PFSK-1 (cell line): ENCODE results near the gene IL17F.

Experiments used
- FOXP2 ChIP-seq: optimal IDR thresholded peaks from 2 replicates; pipeline ENCODE3; 2011; ENCODE audit warnings: borderline replicate concordance, control low read depth, inconsistent platforms; ENCODE audit not compliant: insufficient read depth; ENCODE audit errors: extremely low read length, extremely low read depth
- POLR2AphosphoS5 ChIP-seq: IDR thresholded peaks from 2 replicates; pipeline ENCODE4 v1.6.1; 2012; ENCODE audit warnings: low read depth, mild to moderate bottlenecking, control low read depth, low read length, moderate library complexity
- SIN3A ChIP-seq: IDR thresholded peaks from 2 replicates; pipeline ENCODE4 v1.6.1; 2012; ENCODE audit warnings: mild to moderate bottlenecking, low read length, moderate library complexity, borderline replicate concordance; ENCODE audit not compliant: insufficient read depth
- TAF1 ChIP-seq: IDR thresholded peaks from 2 replicates; pipeline ENCODE4 v1.6.1; 2012; ENCODE audit warnings: low read length, control low read depth, borderline replicate concordance; ENCODE audit not compliant: insufficient read depth
- TF ChIP-seq, protein P1 (sequence below), 2 experiments: IDR thresholded peaks; 2 replicates each; pipeline versions ENCODE4 v1.6.1 to v1.8.0; 2011 to 2012; ENCODE audit warnings: low read depth in 2 of 2, low read length in 2 of 2, control low read depth in 1 of 2, inconsistent platforms in 1 of 2, mild to moderate bottlenecking in 1 of 2, moderate library complexity in 1 of 2; ENCODE audit not compliant: insufficient read depth in 1 of 2

DNA sequence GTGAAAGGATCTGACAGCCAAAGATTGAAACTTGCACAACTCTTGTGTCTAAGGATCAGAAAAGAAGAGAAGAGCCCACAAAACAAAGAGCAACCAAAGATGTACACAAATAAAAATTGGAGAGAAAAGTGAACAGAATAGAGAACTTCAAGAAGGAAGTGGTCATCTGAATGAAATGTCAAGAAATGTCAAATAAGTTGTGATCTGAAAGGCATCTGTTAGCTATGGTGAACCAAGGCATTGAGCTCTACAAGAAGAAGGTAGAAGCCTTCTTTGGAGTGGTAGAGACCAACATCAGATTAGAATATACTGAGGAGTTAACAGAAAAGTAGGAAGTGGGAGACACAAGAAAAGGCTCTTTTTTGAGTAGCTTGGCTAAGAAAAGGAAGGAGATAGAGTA lies 28.5 kb downstream of the IL17F start:
- TF ChIP-seq TAF1: no peak
- no peak for TF ChIP-seq POLR2AphosphoS5
- TF ChIP-seq, protein P1, sequence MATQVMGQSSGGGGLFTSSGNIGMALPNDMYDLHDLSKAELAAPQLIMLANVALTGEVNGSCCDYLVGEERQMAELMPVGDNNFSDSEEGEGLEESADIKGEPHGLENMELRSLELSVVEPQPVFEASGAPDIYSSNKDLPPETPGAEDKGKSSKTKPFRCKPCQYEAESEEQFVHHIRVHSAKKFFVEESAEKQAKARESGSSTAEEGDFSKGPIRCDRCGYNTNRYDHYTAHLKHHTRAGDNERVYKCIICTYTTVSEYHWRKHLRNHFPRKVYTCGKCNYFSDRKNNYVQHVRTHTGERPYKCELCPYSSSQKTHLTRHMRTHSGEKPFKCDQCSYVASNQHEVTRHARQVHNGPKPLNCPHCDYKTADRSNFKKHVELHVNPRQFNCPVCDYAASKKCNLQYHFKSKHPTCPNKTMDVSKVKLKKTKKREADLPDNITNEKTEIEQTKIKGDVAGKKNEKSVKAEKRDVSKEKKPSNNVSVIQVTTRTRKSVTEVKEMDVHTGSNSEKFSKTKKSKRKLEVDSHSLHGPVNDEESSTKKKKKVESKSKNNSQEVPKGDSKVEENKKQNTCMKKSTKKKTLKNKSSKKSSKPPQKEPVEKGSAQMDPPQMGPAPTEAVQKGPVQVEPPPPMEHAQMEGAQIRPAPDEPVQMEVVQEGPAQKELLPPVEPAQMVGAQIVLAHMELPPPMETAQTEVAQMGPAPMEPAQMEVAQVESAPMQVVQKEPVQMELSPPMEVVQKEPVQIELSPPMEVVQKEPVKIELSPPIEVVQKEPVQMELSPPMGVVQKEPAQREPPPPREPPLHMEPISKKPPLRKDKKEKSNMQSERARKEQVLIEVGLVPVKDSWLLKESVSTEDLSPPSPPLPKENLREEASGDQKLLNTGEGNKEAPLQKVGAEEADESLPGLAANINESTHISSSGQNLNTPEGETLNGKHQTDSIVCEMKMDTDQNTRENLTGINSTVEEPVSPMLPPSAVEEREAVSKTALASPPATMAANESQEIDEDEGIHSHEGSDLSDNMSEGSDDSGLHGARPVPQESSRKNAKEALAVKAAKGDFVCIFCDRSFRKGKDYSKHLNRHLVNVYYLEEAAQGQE (IDR thresholded peaks at IDR 0.05; ENCODE audit: insufficient read depth in 1 of 2, low read depth in 2 of 2, low read length in 2 of 2): no peak
- no peak for TF ChIP-seq FOXP2
- TF ChIP-seq SIN3A: no peak
